K562 (cell line): ENCODE measurements around the gene SPRYD3. TPM values are rescaled to one million over a fixed set of nuclear protein-coding genes. Genes with fewer than 3 reads are reported as not detected.

ENCODE experiments used
- ATAC-seq: fragments of 200-7000 bp; cut with Tn5 transposase; 3 replicates; pipeline ENCODE4 v1.9.1; 2020; ENCODE audit warnings: moderate library complexity
- BruUV-seq: library from RNA; stranded (reverse); fragments of 400-500 nt; replicated peaks from 2 replicates; lab custom pipeline; 2021; lab: Mats Ljungman, UMichigan
- CTCF ChIA-PET: fragments of 300-600 bp; formaldehyde crosslinking; extraction: SDS; loops from one replicate; lab custom pipeline; 2021; ENCODE audit warnings: low intra/inter-chr PET ratio; lab: Yijun Ruan, JAX
- POLR2A ChIA-PET: fragments of 300-600, 350-650 bp; sonication (Branson Sonifier 250); formaldehyde crosslinking; extraction: SDS; loops from one replicate; lab custom pipeline; 2021; ENCODE audit warnings: antibody characterized with exemption, inconsistent platforms; lab: Yijun Ruan, JAX
- DNase-seq, 4 experiments: peaks; one replicate each; pipeline versions ENCODE4 v3.0.0 to v3.0.0-alpha.2; 2011 to 2018; ENCODE audit warnings: low spot score in 3 of 4, mixed read lengths in 3 of 4; ENCODE audit errors: extremely low read depth in 1 of 4
- FAIRE-seq: peaks from 2 replicates; lab custom pipeline; 2011; peaks lifted over from hg19 to GRCh38; lab: Jason Lieb, UNC
- H2AFZ ChIP-seq: 2 replicates; pipeline ENCODE4 v1.6.0; 2011; ENCODE audit warnings: low read depth, low read length, control low read depth, inconsistent platforms
- H3K27ac ChIP-seq: fragments of 200-600 bp; 3 replicates; pipeline ENCODE4 v1.8.0; 2011; ENCODE audit warnings: low read depth, mild to moderate bottlenecking, control low read depth, inconsistent platforms, low read length, moderate library complexity, mixed read lengths; ENCODE audit errors: extremely low read depth
- H3K27me3 ChIP-seq, 2 experiments: fragments of 300-600 bp in 1 of 2; 2 replicates in 1 of 2; 3 replicates in 1 of 2; pipeline versions ENCODE4 v1.6.0 to v1.8.0; 2011; ENCODE audit warnings: inconsistent platforms in 2 of 2, low read length in 2 of 2, mild to moderate bottlenecking in 1 of 2, mixed read lengths in 1 of 2, moderate library complexity in 1 of 2; ENCODE audit not compliant: control insufficient read depth in 2 of 2, insufficient read depth in 2 of 2
- H3K36me3 ChIP-seq: fragments of 300-600 bp; 3 replicates; pipeline ENCODE4 v1.8.0; 2011; ENCODE audit warnings: mild to moderate bottlenecking, low read length, inconsistent platforms; ENCODE audit not compliant: control insufficient read depth, insufficient read depth
- H3K4me1 ChIP-seq, 2 experiments: fragments of 200-600 bp in 1 of 2; replicated peaks in 1 of 2; 2 replicates in 1 of 2; 3 replicates in 1 of 2; pipeline versions ENCODE4 v1.5.1 to v1.8.0; 2011; ENCODE audit warnings: inconsistent platforms in 2 of 2, low read length in 2 of 2, mild to moderate bottlenecking in 1 of 2, mixed read lengths in 1 of 2, moderate library complexity in 1 of 2; ENCODE audit not compliant: control insufficient read depth in 2 of 2, insufficient read depth in 2 of 2
- H3K4me2 ChIP-seq: 2 replicates; pipeline ENCODE4 v1.6.1; 2011; ENCODE audit warnings: low read length, control low read depth, inconsistent platforms, mixed read lengths; ENCODE audit not compliant: insufficient read depth
- H3K4me3 ChIP-seq: fragments of 200-600 bp; sonication (generic), shearing (Covaris generic); 2 replicates; pipeline ENCODE4 v1.5.1; 2016; ENCODE audit warnings: control low read depth, inconsistent platforms
- H3K79me2 ChIP-seq: fragments of 200-600 bp; 3 replicates; pipeline ENCODE4 v1.8.0; 2011; ENCODE audit warnings: low read length, inconsistent platforms; ENCODE audit not compliant: control insufficient read depth, insufficient read depth
- H3K9ac ChIP-seq, 2 experiments: 2 replicates each; pipeline versions ENCODE4 v1.6.0 to v1.6.1; 2011; ENCODE audit warnings: low read depth in 2 of 2, low read length in 2 of 2, control low read depth in 1 of 2, inconsistent platforms in 1 of 2, mild to moderate bottlenecking in 1 of 2, mixed read lengths in 1 of 2; ENCODE audit not compliant: insufficient read depth in 1 of 2
- H3K9me1 ChIP-seq: one replicate; pipeline ENCODE4 v1.6.0; 2011; ENCODE audit warnings: inconsistent platforms, mild to moderate bottlenecking, low read length, moderate library complexity; ENCODE audit not compliant: control insufficient read depth, insufficient read depth
- H3K9me3 ChIP-seq: replicated peaks from 2 replicates; pipeline ENCODE4 v1.5.1; 2011; ENCODE audit warnings: low read depth, low read length, inconsistent platforms; ENCODE audit not compliant: control insufficient read depth, insufficient read depth
- H4K20me1 ChIP-seq: replicated peaks from 2 replicates; pipeline ENCODE4 v1.6.1; 2011; ENCODE audit warnings: low read length, inconsistent platforms, mixed read lengths; ENCODE audit not compliant: control insufficient read depth, insufficient read depth
- CREBBP ChIP-seq: IDR thresholded peaks from one replicate; pipeline ENCODE4 v1.6.1; 2012; ENCODE audit warnings: low read depth, mild to moderate bottlenecking, control low read depth, inconsistent platforms, low read length
- WGBS: fragments of 100-300 bp; shearing (Covaris generic); methylation state at CpG from one replicate; pipeline ENCODE4 v1.1.6; 2016; ENCODE audit warnings: low coverage, mixed read lengths; ENCODE audit not compliant: insufficient coverage; ENCODE audit errors: missing lambda C conversion rate; 5-methylcytosine and 5-hydroxymethylcytosine counted together
- in situ Hi-C: fragments of 300-500 bp; cut with MboI; formaldehyde crosslinking; loops from 4 replicates; pipeline ENCODE4 v1.15.0; 2018; ENCODE audit warnings: inconsistent platforms, mixed read lengths
- intact Hi-C: fragments of 100-400 bp; cut with micrococcal nuclease; formaldehyde crosslinking; loops from 2 replicates; pipeline ENCODE4 v1.14.2; 2022
- polyA plus RNA-seq, 8 experiments: library from polyadenylated mRNA; depleted of rRNA in 4 of 8; stranded (reverse) in 5 of 8; unstranded in 3 of 8; fragments of >200 nt; fragmentation: Nextera tagmentation in 2 of 8; fragmentation: Illumina TruSeq in 1 of 8; extraction: Ambion mirVana in 2 of 8; extraction: Trizol in 1 of 8; gene quantifications; 2 replicates each; pipeline versions ENCODE4 v1.2.1 to v1.2.3, GENCODE V29; 2011 to 2014; ENCODE audit warnings: inconsistent platforms in 1 of 8, missing spikeins in 1 of 8
- total RNA-seq, 7 experiments: library from RNA; depleted of rRNA in 6 of 7; stranded (reverse); fragments of >200 nt in 6 of 7; fragmentation: Illumina TruSeq in 2 of 7; extraction: Trizol in 2 of 7; gene quantifications; 2 replicates each; pipeline versions ENCODE4 v1.2.1 to v1.2.3, GENCODE V29; 2011 to 2021; ENCODE audit warnings: low replicate concordance in 1 of 7
- TF ChIP-seq, protein P1 (sequence below): fragments of 450-650 bp; IDR thresholded peaks from 2 replicates; pipeline ENCODE4 v1.6.1; 2018; ENCODE audit warnings: mild to moderate bottlenecking, low read depth; ENCODE audit not compliant: partially characterized antibody
- TF ChIP-seq, protein P2 (sequence below): fragments of 450-650 bp; formaldehyde crosslinking; conservative IDR thresholded peaks from 2 replicates; pipeline ENCODE4 v1.4.0; 2022; ENCODE audit warnings: mild to moderate bottlenecking, missing genetic modification characterization

The SPRYD3 gene
- total and polyA plus RNA-seq, 9 of the 15 experiments (the other 6 are each of a cell fraction or from before 2014, with no cell fraction given), result 1.5 to 13.6 (median 7.6) TPM

DNA sequence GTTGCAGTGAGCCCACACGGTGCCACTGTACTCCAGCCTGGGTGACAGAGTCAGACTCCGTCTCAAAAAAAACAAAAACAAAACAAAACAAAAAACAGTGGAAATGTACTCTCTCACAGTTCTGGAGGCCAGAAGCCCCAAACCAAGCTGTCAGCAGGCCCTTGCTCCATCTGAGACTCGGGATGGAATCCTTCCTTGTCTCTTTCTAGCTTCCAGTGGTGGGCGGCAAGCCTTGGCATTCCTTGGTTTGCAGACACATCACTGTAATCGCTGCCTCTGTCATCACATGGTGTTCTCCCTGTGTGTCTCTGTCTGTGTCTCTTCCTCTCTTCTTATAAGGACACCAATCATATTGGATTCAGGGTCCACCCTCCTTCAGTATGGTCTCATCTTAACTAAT lies 22.9 kb downstream of the SPRYD3 start:
- H3K4me1 ChIP-seq, result peaks cover 15 to 85% of the 10 kb centered on the region in 2 experiments; a peak in 4 of 5 replicates
- intact Hi-C loops, result no loop called here
- H3K4me3 ChIP-seq, result no peak overlapping the region
- H3K9me3 ChIP-seq, result no peaks in the 10 kb centered on the region
- BruUV-seq, result no TSS peak
- H3K36me3 ChIP-seq, result peaks cover 2% of the 10 kb centered on the region; the same call in 1 of the 3 replicates
- no peaks in the 10 kb centered on the region for H3K9me1 ChIP-seq
- no peak overlapping the region for H3K4me2 ChIP-seq
- H3K9ac ChIP-seq, result no peak overlapping the region
- H3K27me3 ChIP-seq, result no peaks in the 10 kb centered on the region
- H3K79me2 ChIP-seq, result peaks cover 7% of the 10 kb centered on the region; the same call in 2 of the 3 replicates
- CTCF ChIA-PET, result no interaction called here
- no peak overlapping the region for H2AFZ ChIP-seq
- 50% methylated on average over 5 of the region's 5 CpGs for whole genome bisulfite sequencing
- no peak for ATAC-seq
- POLR2A ChIA-PET, result interaction anchor here (0.6 to 1.8 kb wide), 7 partner anchors 10 to 427 kb away, joined by 3 to 8 read pairs (median 3); partner anchors contain the start of gene AAAS
- H3K27ac ChIP-seq, result no peak overlapping the region
- no peaks in the 10 kb centered on the region for H4K20me1 ChIP-seq
- TF ChIP-seq, protein P1, sequence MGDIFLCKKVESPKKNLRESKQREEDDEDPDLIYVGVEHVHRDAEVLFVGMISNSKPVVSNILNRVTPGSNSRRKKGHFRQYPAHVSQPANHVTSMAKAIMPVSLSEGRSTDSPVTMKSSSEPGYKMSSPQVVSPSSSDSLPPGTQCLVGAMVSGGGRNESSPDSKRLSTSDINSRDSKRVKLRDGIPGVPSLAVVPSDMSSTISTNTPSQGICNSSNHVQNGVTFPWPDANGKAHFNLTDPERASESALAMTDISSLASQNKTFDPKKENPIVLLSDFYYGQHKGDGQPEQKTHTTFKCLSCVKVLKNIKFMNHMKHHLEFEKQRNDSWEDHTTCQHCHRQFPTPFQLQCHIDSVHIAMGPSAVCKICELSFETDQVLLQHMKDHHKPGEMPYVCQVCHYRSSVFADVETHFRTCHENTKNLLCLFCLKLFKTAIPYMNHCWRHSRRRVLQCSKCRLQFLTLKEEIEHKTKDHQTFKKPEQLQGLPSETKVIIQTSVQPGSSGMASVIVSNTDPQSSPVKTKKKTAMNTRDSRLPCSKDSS, result no peak
- TF ChIP-seq, protein P2, sequence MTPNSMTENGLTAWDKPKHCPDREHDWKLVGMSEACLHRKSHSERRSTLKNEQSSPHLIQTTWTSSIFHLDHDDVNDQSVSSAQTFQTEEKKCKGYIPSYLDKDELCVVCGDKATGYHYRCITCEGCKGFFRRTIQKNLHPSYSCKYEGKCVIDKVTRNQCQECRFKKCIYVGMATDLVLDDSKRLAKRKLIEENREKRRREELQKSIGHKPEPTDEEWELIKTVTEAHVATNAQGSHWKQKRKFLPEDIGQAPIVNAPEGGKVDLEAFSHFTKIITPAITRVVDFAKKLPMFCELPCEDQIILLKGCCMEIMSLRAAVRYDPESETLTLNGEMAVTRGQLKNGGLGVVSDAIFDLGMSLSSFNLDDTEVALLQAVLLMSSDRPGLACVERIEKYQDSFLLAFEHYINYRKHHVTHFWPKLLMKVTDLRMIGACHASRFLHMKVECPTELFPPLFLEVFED (CRISPR knock-in tag), result no peak
- no peak for TF ChIP-seq CREBBP
- in situ Hi-C loops, result no loop called here
- peak; percentile 73 for FAIRE-seq
- DNase-seq, result no peak
